Measurements from ENCODE around the gene TMEM38B.
"Not testable (repeated sequence)": the region's sequence is repeated elsewhere in the genome, so short reads cannot be mapped to it uniquely, and the experiment has no call there.

TMEM38B gene

GRCh38 chr9:105722099-105722498 is 27.8 kb downstream of the TMEM38B start:
- no peak for DNase-seq (ENCODE audit: low spot score)

DNA sequence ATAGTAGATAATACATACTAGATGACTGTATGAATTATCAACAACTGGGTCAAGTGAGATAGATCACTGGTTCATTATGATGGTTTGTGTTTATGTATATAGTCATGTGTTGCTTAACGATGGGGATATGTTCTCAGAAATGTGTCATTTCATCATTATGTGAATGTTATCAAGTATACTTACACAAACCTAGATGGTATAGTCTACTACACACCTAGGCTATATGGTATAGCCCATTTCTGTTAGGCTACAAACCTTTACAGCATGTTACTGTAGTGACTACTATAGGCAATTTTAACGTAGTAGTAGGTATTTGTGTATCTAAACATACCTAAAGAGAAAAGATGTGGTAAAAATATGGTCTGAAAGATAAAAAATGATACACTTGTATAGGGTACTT is 31.0 kb downstream of the TMEM38B start:
- DNase-seq (ENCODE audit: low spot score) = no peak

- DNase-seq (ENCODE audit: low spot score) = not testable (repeated sequence)
These were observed 33.9 kb downstream of the TMEM38B start for GRCh38 chr9:105728230-105728629.

GRCh38 chr9:105731420-105731819 is 37.1 kb downstream of the TMEM38B start:
- not testable (repeated sequence) for DNase-seq (ENCODE audit: low spot score)

- DNase-seq (ENCODE audit: low spot score) = no peak
These were observed 41.0 kb downstream of the TMEM38B start for GRCh38 chr9:105735366-105735765.

DNA sequence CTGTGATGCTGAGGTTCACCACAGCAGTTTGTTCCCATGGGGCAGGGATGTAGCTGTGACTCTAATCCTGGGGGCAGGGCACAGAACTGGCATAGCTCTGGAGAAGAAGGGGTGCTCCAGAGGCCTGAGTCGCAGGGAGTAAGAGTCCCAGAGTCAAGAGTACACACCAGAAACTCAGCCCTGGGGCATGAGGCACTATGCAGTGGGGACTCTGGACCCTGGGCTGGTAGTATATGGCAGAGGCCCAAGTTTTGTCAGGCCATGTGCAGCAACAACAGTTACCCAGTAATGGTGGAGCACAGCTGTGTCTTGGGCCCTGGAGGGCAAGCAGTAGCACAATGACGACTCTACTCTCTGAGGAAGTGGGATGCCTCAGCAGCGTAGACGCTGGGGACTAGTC is 42.9 kb downstream of the TMEM38B start:
- DNase-seq (ENCODE audit: low spot score) = no peak

DNA sequence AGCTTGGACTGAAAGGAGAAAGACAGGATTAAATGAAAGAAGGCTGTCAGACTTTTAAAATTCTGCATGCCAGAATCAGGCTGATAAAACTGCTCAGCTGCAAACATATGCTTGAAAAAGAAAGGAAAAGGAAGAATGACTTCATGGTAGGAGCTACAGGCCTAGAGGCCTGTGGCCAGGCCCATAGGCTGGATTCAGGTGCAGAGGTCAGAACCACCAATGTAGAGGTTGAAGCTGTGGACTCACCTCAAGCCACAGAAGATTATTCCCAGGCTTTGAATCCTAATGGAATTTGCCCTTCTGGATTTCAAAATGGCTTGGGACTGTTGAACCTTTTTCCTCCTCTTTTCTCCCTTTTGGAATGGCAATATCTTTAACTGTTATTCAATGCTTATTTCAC is 47.7 kb downstream of the TMEM38B start:
- no peak for DNase-seq (ENCODE audit: low spot score)

- not testable (repeated sequence) for DNase-seq (ENCODE audit: low spot score)
These were observed 53.0 kb downstream of the TMEM38B start for GRCh38 chr9:105747325-105747724.

DNA sequence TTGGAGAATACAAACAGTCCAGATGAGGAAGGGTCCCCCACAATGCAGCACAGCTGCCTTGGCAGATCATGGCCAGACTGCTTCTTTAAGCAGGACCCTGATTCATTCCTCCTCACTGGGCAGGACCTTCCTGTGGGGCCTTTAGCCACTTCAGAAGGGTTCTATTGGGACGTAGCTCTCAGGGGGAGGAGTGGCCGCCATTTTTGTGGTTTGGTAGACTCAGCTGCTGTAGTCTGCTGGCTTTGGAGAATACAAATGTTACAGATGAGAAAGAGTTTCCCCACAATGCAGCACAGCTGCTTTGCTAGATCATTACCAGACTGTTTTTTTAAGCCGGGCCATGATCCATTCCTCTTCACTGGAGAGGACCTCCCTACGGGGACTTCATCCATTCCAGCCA is 57.4 kb downstream of the TMEM38B start:
- no peak for DNase-seq (ENCODE audit: low spot score)

DNA sequence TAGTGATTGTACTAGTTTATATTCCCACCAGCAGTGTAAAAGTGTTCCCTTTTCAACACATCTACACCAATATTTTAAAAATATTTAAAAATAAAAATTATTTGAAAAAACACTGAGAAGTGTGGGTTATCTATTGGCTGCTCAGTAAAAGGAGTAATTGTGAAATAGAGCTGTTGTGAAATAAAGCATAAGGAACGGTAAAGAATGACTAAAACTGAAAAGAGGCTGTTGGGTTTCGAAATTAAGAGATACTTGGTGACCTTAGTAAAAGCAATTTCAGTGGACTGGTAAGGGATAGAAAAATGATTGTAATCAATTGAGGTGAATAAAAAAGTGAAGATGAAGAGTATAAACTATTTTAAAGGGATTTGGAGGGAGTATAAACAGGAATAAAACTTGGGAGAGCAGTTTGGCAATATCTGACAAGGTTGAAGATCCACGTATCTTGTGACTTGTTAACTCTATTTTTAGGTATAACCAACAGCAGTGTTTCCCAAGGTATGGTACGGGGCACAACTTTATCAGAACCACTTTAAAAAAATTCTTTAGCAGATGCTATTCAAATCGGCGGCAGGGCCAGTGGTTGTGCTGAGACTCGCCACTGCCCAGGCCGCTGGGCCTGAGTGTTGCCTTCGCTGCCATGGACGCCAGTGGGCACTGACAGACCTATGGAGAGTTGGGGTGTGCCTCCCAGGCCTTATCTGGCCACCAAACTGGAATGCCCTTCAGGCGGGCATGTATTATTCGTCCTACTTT is 63.3 kb downstream of the TMEM38B start:
- DNase-seq (ENCODE audit: low spot score) = no peak

DNA sequence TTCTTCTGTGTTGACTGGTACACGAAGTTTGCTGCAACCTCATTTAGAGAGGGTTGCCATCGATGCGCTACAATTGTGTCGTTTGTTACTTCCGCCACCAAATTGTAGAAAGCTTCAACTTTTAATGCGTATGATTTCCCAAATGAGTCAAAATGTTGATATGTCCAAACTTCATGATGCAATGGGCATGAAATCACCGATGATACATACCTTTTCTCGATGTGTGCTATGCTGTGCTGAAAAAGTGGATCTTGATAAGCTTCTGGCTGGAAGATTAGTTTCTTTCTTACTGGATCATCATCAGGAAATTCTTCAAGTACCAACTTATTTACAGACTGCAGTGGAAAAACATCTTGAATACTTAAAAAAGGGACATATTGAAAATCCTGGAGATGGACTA is 65.7 kb downstream of the TMEM38B start:
- DNase-seq (ENCODE audit: low spot score) = no peak

- DNase-seq (ENCODE audit: low spot score) = not testable (repeated sequence)
These were observed 88.5 kb downstream of the TMEM38B start for GRCh38 chr9:105782561-105783494.

DNA sequence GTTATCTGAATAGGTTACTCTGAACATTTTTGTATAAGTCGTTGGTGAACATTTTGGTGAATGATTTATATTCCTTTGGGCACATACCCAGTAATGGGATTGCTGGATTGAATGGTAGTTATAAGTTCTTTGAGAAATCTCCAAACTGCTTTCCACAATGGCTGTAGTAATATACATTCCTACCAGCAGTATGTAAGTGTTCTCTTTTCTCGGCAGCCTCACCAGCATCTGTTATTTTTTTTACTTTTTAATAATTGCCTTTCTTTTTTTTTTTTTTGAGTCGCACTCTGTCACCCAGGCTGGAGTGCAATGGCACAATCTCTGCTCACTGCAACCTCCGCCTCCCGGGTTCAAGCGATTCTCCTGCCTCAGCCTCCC is 89.1 kb downstream of the TMEM38B start:
- not testable (repeated sequence) for DNase-seq (ENCODE audit: low spot score)

DNA sequence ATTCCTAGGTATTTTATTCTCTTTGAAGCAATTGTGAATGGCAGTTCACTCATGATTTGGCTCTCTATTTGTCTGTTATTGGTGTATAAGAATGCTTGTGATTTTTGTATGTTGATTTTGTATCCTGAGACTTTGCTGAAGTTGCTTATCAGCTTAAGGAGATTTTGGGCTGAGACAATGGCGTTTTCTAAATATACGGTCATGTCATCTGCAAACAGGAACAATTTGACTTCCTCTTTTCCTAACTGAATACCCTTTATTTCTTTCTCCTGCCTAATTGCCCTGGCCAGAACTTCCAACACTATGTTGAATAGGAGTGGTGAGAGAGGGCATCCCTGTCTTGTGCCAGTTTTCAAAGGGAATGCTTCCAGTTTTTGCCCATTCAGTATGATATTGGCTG is 92.5 kb downstream of the TMEM38B start:
- DNase-seq (ENCODE audit: low spot score) = not testable (repeated sequence)

GRCh38 chr9:105816202-105816744 is 121.9 kb downstream of the TMEM38B start:
- DNase-seq (ENCODE audit: low spot score) = no peak

GRCh38 chr9:105816981-105817380 is 122.6 kb downstream of the TMEM38B start:
- no peak for DNase-seq (ENCODE audit: low spot score)

GRCh38 chr9:105818903-105819302 is 124.6 kb downstream of the TMEM38B start:
- DNase-seq (ENCODE audit: low spot score) = no peak

DNA sequence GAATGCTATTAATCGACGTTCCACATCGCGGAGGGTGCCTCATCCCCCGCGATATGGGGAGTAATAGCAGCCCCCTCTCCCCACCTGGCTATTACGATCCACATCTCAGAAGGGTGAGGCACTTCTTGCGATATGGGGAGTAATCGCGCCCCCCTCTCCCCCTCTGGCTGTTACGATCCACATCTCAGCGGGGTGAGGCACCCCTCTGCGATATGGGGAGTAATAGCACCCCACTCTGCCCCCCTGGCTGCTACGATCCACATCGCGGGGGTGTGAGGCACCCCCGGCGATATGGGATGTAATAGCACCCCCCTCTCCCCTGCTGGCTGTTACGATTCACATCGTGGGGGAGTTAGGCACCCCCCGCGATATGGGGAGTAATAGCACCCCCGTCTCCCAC is 128.5 kb downstream of the TMEM38B start:
- no peak for DNase-seq (ENCODE audit: low spot score)
